Hair follicular keratinocyte (primary cell): ENCODE measurements around the gene RNU6-8. TPM values are rescaled to one million over a fixed set of nuclear protein-coding genes. Genes with fewer than 3 reads are reported as not detected.

Source experiments
- total RNA-seq: library from RNA; depleted of rRNA; stranded (reverse); fragments of >200 nt; gene quantifications from 2 replicates; pipeline ENCODE4 v1.2.3, GENCODE V29; 2015

The RNU6-8 gene
- total RNA-seq = not detected in 2 replicates

GRCh38 chr14:32202998-32203882 is at the start of gene RNU6-8:
TSS of gene RNU6-8 (minus strand) at chr14:32203269.

GRCh38 chr14:32201816-32202490 is 1.1 kb downstream of the RNU6-8 start, which contains the start of gene RNU6-7:
TSS of gene RNU6-7 (plus strand) at chr14:32202045.

Other genes with a start within 250 kb of the RNU6-8 start
- gene ARHGAP5, start 126.0 kb downstream of the RNU6-8 start, total RNA-seq = 37.3 and 61.1 TPM in 2 replicates
- not detected in 2 replicates for gene RNU6-7, start 1.2 kb downstream of the RNU6-8 start, total RNA-seq
- 1.3 and 2.5 TPM in 2 replicates for gene AKAP6, start 126.0 kb upstream of the RNU6-8 start, total RNA-seq